ENCODE data around the gene RAB1B.

RAB1B gene

GRCh38 chr11:66268244-66268951 is at the start of gene RAB1B:
TSS of gene RAB1B (plus strand) at chr11:66268639. CDS start at chr11:66268680, 41 bp downstream.
- peak; percentile 99 for DNase-seq

GRCh38 chr11:66218846-66219620 is 49.4 kb upstream of the RAB1B start:
- DNase-seq = no peak

DNA sequence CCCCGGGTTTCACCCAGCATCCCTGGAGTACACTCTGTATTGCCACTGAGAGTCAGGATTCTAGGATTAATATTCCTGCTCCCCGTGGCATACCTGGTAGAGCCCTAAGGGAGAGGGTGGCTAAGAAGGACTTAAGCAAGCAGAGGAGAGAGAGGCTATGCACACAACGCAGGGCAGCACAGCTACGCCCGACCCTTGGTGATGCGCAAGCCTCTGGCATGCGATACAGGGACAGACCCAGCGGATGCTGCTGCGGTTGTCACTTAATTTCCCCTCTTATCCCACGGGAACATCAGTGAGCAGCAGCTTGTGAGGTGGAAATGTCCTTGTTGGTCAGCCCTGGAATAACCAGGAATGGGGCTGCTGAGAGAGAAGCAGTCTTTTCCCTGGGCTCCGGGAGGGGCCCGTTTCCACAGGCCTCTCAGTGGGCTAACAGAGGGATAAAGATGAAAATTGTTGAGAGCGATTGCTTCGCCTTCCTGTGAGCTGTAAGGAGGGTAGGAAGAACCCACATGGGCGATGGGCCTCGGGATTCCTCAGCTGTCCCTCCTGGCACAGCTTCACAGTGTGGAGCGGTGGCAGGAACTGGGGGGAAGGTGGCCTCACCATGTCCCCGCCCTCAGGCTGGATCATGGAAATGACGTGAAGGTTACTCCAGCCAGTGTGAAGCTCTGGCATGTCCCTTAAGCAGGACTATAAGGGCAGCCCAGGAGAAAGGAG is 48.4 kb upstream of the RAB1B start:
- no peak for DNase-seq

GRCh38 chr11:66220566-66220935 is 47.9 kb upstream of the RAB1B start:
- no peak for DNase-seq

GRCh38 chr11:66221012-66221411 is 47.4 kb upstream of the RAB1B start:
- no peak for DNase-seq

DNA sequence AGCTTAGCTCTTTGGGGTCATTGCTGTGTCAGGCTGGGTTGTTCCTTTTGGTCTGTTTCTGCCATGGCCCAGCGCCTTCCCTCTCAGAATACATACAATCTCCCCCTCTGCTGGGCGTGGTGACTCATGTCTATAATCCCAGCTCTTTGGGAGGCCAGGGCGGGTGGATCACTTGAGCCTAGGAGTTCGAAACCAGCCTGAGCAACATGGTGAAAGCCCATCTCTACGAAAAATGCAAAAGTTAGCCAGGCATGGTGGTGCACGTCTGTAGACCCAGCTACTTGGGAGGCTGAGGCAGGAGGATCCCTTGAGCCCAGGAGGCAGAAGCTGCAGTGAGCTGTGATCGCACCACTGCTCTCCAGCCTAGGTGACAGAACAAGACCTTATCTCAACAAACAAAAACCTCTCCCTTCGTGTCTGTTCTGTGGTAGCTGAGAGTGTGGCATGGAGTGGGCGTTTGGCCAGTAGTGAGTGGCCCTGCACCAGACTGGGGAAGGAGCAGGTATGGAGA is 46.7 kb upstream of the RAB1B start:
- DNase-seq = no peak

DNA sequence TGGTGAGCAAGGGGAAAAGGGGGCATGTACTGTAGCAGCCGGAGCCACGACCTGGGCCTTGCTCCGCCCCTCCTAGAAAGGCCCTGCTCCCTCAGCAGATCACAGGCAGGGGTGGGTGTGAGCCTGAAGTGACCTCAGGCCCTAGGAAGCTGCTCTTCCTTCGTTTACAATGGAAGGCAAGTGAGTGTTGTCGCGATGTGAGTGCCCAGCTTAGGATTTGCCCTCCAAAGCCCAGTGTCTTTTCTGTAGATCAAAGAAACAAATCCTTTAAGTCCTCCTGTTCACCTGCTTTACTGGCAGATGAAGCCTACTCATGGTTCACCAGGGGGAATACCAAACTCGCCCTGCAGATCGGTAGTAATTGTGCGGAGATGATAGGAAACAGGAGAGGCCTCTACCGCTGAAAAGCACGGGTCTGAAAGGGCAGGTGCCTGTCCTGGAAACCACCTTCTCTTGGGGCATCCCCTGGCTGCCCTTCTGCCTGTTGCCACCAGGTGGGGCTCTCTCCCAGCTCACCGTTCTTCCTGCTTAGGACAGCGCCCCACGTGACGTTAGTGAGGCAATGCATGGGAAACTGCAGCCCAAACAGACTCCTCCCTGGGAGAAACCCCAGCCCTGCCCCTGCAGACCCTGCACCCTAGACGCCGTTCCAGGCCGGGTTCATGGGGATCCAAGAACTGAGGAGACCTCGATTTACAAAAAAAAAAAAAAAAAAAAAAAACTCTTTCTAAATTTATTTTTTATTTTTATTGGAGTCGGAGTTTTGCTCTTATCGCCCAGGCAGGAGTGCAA is 45.9 kb upstream of the RAB1B start:
- DNase-seq = peak; percentile 90

- DNase-seq = no peak
Observed at GRCh38 chr11:66224226-66224855, 44.1 kb upstream of the RAB1B start.

DNA sequence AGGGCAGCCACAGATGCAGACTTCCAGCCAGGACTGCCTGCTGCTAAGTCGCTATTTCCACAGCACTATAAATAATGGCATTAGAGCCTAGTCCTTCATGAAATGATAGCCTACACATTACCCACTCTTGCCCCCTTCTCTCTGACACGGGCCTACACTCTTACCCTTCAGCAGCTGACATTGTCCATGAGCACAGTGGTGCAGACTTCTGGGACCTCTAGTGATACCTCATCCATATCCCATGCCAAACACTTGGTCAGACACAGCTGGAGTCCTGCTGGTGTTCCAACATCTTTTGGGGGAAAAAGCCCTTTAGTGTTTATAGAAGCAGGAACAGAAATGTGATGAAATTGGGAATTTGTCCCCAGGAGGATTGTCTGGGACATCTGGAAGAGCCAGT is 43.4 kb upstream of the RAB1B start:
- no peak for DNase-seq

GRCh38 chr11:66226101-66226500 is 42.3 kb upstream of the RAB1B start:
- no peak for DNase-seq

DNA sequence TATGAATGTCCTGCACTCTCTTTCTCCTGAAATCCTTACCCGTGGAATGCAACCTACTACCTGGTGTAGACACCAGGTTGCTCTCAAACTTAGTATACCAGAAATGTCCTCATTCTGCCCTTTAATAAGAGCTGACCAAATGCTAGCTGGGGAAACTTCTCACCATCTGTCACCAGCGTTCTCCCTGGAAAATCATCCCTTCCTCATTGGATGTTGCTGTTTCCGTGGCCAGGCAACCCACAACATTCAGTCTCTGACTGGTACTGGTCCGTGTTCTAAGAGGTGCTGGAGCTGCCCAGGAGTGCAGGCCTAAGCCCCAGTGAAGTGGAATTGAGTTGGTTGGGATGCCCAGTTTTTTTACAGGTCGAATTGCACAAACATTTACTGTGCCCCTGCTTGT is 40.7 kb upstream of the RAB1B start:
- no peak for DNase-seq

DNA sequence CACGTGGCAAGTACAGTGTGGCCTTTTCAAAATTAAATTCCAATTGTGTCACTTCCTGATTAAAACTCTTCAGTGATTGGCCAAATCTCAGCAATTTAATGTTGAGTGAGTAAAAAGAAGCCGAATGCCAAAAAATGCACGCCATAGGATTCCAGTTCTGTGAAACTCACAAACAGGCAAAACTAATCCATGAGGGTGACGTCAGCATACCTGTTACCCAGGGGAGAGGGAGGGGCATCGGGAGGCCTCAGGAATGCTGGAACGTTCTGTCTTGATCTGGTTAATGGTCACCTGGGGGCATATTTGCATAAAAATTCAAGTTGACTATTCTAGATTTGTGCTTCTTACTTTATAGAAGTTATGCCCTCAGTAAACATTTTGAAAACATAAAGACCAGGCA is 39.9 kb upstream of the RAB1B start:
- no peak for DNase-seq

GRCh38 chr11:66230156-66230555 is 38.3 kb upstream of the RAB1B start:
- no peak for DNase-seq

- DNase-seq = no peak
Observed at GRCh38 chr11:66230978-66231377, 37.5 kb upstream of the RAB1B start.

DNA sequence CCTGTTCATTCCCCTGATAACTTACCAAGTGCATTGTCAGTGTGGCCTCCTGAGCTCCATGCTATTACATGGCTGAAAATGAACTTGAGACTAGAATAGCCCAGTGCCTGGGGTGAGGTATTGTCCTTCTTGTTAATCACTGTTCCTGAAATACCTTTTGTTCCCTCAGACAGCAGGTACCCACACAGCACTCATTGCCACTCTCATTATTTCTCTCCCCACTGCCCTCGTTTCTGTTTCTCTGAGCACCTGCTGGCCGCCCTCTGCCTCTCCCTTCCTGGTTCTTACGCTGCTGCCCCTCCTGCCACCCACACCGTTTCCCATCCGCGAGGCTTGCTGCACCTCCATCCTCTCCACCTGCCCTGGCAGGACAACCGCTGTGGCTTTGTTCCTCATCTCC is 36.9 kb upstream of the RAB1B start:
- DNase-seq = no peak

GRCh38 chr11:66232769-66233168 is 35.7 kb upstream of the RAB1B start:
- no peak for DNase-seq

- no peak for DNase-seq
Observed at GRCh38 chr11:66233301-66233700, 35.1 kb upstream of the RAB1B start.

DNA sequence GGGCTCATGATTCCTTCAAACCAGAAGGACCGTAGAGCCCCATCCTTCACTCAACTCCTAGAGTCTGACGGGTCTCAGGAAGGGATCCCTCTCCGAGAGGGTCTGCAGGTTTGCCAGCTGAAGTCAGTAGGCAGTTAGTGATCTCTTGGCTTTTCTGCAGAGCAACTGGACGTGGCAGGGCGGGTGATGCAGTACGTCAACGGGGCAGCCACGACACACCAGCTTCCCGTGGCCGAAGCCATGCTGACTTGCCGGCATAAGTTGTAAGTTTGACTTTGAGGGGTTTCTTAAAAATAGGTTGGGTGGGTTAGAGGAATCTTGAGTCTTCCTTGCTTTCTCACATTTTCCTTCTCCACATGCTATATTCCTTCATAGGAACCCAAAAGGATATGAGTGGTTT is 33.3 kb upstream of the RAB1B start:
- no peak for DNase-seq

DNA sequence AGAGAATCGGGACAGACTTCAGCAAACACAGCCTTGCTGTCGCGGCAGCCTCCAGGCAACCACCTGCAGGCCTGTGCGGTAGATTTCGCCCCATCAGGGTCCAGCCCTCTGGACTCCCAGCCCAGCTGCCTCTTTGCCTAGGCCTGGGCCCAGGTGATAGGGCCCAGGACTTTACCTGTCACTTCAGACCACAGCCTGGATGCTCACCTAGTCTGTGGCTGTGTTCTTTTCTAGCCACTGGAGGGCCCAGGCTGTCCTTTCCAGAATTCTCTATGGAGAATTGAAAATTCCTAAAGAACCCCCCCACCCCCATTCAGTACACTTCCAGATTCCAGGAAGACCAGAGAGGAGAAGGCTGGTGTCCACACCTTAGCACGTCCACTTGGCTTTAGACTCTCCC is 30.6 kb upstream of the RAB1B start:
- no peak for DNase-seq

DNA sequence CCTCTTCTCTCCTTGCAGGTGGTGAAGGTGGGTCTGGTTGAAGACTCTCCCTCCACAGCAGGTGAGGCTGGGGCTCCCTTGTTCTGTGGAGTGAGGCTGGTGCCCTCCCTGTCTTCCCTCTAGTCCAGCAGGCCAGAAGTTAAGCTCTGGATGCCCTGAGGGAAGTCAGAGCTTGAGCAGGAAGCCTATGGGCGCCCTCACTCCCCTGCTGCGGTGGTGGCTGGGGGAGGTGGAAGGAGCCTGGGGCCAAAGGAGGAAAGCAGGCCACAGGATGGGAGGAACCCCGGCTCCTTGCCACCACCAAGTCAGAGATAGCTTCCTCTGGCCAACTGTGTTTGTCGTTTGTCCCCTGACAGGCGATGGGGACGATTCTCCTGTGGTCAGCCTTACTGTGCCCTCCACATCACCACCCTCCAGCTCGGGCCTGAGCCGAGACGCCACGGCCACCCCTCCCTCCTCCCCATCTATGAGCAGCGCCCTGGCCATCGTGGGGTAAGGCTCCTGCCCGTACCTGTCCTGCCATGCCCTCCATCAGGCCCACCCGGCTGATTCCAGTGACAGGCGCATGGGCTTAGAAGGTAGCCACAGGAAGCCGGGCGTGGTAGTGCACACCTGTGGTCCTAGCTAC is 29.5 kb upstream of the RAB1B start:
- DNase-seq = no peak

GRCh38 chr11:66239511-66239910 is 28.9 kb upstream of the RAB1B start:
- no peak for DNase-seq
